K562 (cell line): ENCODE data around the gene TIMM8A.

Source experiments
- ARHGAP35 ChIP-seq: fragments of 450-650 bp; IDR thresholded peaks from 2 replicates; pipeline ENCODE4 v1.6.1; 2018; ENCODE audit not compliant: partially characterized antibody
- EZH2 ChIP-seq: IDR thresholded peaks from 2 replicates; pipeline ENCODE4 v1.6.1; 2012; ENCODE audit warnings: low read depth, mild to moderate bottlenecking, inconsistent platforms, low read length, borderline replicate concordance
- RAD21 ChIP-seq, 2 experiments: fragments of 250-450 bp in 1 of 2; fragments of 450-650 bp in 1 of 2; sonication (Bioruptor Pico) in 1 of 2; formaldehyde crosslinking in 1 of 2; IDR thresholded peaks in 1 of 2; conservative IDR thresholded peaks in 1 of 2; 2 replicates each; pipeline versions ENCODE4 v1.4.0 to v1.8.0; 2020 to 2022; ENCODE audit warnings: mild to moderate bottlenecking in 2 of 2, moderate library complexity in 1 of 2
- TAF9B ChIP-seq: fragments of 450-650 bp; IDR thresholded peaks from 2 replicates; pipeline ENCODE4 v1.6.1; 2018; ENCODE audit warnings: mild to moderate bottlenecking; ENCODE audit not compliant: partially characterized antibody
- ZFP36 ChIP-seq: fragments of 150-350 bp; IDR thresholded peaks from 2 replicates; pipeline ENCODE4 v1.6.1; 2018; ENCODE audit warnings: low read length, low read depth; ENCODE audit not compliant: partially characterized antibody
- ZNF133 ChIP-seq: fragments of 250-450 bp; sonication (Bioruptor Pico); IDR thresholded peaks from 2 replicates; pipeline ENCODE4 v1.4.0; 2020; ENCODE audit warnings: mild to moderate bottlenecking

GRCh38 chrX:101362757-101363156, 14.2 kb upstream of the TIMM8A start:
- TF ChIP-seq ZNF133 (no peak), RAD21 (CRISPR knock-in tag; conservative IDR thresholded peaks at IDR 0.05 in 1 of 2, IDR thresholded peaks at IDR 0.05 in 1 of 2) (no peak), TAF9B (no peak), ARHGAP35 (no peak), ZFP36 (no peak), EZH2 (no peak)
